HG02885 (cell line): ENCODE measurements around the gene UAP1L1.
A peak's percentile ranks its signal among the peaks of the same experiment; 100 is the strongest.
"Not testable (repeated sequence)": the region's sequence is repeated elsewhere in the genome, so short reads cannot be mapped to it uniquely, and the experiment has no call there.

Experiments
- ATAC-seq: cut with Tn5 transposase; IDR thresholded peaks from one replicate; pipeline ENCODE4 v1.9.1; 2021; ENCODE audit warnings: mild to moderate bottlenecking; ENCODE audit not compliant: unreplicated experiment, poor library complexity

Gene UAP1L1

DNA sequence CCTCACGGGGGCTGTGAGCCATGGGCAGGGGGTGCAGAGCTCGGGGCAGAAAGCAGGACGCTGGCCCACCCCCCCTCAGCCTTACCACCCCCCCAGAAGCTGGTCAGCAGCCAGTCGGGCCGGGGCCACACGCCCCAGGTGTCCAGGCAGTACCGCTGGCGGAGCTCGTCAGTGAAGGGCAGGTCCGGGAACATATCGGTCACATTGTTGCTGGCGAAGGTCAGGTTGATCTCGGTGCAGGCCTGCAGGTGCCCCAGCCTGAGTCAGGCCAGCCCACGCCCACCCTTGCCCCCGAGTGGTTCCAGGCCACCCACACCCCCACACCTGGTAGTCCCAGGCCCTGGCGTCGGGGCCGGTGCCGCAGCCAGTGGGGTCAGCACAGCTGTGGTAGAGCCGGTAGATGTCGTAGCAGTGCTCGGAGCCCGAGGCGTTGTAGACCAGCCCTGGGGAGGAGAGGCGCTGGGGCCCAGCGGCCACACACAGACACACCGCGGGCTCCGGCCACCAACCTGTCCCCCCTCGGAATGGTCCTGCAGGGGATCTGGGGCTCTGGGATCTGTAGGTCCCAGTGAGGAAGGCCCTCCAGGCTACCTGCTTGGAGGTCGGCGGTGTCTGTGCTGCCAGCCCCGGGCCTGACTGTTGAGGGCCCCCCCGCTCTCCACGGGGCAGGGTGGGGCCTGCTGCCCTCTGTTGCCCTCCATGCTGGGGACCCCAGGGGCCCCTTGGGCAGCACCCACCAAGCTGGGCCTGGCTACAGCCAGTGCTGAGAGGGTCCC, 34.7 kb downstream of the UAP1L1 start:
- no peak for ATAC-seq

GRCh38 chr9:137112564-137113384, 35.5 kb downstream of the UAP1L1 start:
- no peak for ATAC-seq

- no peak for ATAC-seq
These were observed 36.3 kb downstream of the UAP1L1 start for GRCh38 chr9:137113385-137114159.

GRCh38 chr9:137114220-137114612, 36.9 kb downstream of the UAP1L1 start:
- ATAC-seq = no peak

GRCh38 chr9:137114613-137115393, 37.5 kb downstream of the UAP1L1 start, which contains the start of gene DPP7:
Gene DPP7 (minus strand): TSS chr9:137114733. CDS start chr9:137114713, 20 bp downstream.
- peak; percentile 82 for ATAC-seq

- no peak for ATAC-seq
These were observed 38.2 kb downstream of the UAP1L1 start for GRCh38 chr9:137115394-137116026.

- no peak for ATAC-seq
These were observed 38.8 kb downstream of the UAP1L1 start for GRCh38 chr9:137116027-137116507.

DNA sequence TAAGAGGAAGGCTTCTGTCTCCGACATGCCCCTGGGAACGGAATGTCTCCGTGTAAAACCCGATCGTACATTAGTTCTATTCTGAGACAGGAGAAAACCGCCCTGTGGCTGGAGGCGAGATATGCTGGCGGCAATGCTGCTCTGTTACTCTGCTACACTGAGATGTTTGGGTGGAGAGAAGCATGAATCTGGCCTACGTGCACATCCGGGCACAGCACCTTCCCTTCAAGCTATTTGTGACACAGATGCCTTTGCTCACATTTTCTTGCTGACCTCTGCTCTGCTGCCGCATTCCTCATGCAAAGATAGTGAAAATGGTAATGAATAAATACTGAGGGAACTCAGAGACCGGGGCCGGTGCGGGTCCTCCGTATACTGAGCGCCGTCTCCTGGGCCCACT, 39.4 kb downstream of the UAP1L1 start:
- ATAC-seq = no peak

- no peak for ATAC-seq
These were observed 40.0 kb downstream of the UAP1L1 start for GRCh38 chr9:137117269-137117731.

GRCh38 chr9:137118092-137118603, 40.8 kb downstream of the UAP1L1 start:
- not testable (repeated sequence) for ATAC-seq

DNA sequence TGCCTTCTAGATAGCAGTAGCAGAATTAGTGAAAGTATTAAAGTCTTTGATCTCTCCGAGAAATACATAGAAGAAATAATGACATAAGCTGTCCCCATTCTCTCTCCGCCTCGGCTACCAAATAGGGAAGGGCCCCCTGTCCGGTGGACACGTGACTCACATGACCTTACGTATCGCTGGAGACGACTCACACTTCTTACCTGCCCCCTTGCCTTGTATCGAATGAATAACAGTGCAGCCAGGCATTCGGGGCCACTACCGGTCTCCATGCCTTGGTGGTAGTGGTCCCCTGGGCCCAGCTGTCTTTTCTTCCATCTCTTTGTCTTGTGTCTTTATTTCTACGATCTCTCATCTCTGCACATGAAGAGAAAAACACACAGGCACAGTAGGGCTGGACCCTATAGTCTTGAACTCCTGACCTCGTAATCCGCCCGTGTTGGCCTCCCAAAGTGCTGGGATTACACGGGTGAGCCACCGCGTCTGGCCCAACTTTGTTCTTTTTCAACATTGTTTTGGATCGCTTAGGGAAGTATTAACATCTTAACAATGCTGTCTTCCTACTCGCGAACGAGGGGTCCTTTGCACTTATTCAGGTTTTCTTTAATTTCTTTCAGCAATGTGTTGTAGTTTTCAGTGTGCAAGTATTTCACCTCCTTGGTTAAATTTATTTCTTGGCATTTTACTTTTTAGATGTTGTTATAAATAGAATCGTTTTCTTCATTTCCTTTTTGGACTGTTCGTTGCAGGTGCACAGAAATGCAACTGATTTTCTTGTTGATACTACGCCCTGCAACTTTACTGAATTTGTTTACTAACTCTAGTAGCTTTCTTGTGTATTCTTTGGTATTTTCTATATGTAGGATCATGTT, 44.8 kb downstream of the UAP1L1 start:
- not testable (repeated sequence) for ATAC-seq

DNA sequence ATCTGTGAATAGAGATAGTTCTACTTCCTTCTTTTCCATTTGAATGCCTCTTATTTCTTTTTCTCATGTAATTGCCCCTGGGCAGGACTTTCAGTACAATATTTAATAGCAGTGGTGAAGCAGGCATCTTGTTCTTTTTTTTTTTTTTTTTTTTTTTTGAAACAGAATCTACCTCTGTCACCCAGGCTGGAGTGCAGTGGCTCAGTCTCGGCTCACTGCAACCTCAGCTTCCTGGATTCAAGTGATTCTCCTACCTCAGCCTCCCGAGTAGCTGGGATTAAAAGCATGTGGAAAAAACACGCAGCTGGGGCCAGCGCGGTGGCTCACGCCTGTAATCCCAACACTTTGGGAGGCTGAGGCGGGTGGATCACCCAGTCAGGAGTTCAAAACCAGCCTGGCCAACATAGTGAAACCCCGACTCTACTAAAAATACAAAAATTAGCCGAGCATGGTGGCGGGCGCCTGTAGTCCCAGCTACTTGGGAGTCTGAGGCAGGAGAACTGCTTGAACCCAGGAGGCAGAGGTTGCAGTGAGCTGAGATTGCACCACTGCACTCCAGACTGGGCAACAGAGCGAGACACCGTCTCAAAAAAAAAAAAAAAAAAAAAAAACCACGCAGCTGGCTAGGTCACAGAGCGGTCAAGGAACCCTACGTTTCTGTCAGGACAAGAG, 45.6 kb downstream of the UAP1L1 start:
- not testable (repeated sequence) for ATAC-seq

- ATAC-seq = no peak
These were observed 46.1 kb downstream of the UAP1L1 start for GRCh38 chr9:137123468-137123837.

DNA sequence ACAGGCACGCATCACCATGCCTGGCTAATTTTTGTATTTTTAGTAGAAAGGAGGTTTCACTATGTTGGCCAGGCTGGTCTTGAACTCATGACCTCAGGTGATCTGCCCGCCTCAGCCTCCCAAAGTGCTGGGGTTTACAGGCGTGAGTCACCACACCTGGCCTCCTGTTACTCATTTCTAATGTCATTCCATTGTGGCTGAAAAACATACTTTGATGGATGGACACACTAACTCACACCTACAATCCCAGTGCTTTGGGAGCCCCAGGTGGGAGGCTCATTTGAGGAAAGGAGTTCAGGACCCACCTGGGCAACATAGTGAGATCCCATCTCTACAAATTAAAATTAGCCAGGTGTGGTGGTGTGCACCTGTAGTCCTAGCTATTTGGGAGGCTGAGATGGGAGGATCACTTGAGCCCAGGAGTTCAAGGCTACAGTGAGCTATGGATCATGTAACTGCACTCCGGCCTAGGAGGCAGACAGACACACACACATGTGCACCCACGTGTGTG, 46.7 kb downstream of the UAP1L1 start:
- ATAC-seq = not testable (repeated sequence)

- ATAC-seq = no peak
These were observed 49.5 kb downstream of the UAP1L1 start for GRCh38 chr9:137126786-137127185.

GRCh38 chr9:137127301-137128157, 50.2 kb downstream of the UAP1L1 start:
- ATAC-seq = no peak
